GM19372 (cell line): ENCODE data around the gene CLEC7A.
A peak's percentile ranks its signal among the peaks of the same experiment; 100 is the strongest.

ENCODE experiments used
- ATAC-seq: cut with Tn5 transposase; IDR thresholded peaks from one replicate; pipeline ENCODE4 v1.9.1; 2021; ENCODE audit warnings: mild to moderate bottlenecking, low read depth, moderate library complexity; ENCODE audit not compliant: unreplicated experiment

CLEC7A gene

DNA sequence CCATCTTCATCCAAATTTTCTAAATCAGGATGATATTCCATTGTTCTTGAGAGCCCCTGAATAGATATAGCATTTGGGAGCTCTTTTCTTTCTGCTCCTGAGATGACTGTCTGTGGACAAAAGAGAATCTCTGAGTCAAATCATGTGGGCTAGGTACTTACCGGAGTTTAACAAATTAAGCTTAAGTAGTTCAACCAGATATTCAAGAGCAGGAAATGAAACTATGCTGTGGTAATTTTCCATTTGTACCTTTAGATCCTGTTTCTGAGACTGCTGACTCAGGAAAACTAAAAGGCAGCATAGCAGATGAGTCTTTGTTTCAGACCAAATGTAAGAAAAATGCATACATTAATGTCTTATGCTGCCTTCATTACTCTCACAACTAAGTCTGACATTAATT is at the start of gene CLEC7A:
CLEC7A (minus strand) TSS at position 158 of the 400 bp plus-strand sequence; CDS start at position 41, 117 bp downstream.
- ATAC-seq = peak; percentile 94

DNA sequence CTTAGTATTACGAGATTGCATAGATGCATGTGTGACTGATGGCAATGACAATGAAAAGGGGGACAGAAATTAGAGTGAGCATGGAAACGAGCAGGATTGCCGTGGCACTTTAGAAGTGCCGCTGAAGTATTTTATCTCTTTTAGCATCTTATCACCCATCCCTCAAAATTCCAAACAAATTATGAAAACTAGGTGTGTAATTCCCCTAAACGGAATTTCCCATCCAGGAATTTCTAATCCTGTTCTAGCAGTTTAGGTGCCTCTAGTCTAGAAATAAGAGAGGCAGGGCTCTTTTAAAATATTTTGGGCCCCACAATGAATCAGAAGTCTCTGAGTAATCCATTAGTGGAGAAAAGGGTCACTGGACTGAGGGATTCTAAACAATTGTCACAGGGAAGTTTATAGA is 49.8 kb upstream of the CLEC7A start:
- no peak for ATAC-seq

- ATAC-seq = no peak
Measured at GRCh38 chr12:10178821-10179220, 48.8 kb upstream of the CLEC7A start, which contains the start of gene TMEM52B. Gene TMEM52B (plus strand): TSS chr12:10179032. CDS start chr12:10179575, 543 bp downstream.

DNA sequence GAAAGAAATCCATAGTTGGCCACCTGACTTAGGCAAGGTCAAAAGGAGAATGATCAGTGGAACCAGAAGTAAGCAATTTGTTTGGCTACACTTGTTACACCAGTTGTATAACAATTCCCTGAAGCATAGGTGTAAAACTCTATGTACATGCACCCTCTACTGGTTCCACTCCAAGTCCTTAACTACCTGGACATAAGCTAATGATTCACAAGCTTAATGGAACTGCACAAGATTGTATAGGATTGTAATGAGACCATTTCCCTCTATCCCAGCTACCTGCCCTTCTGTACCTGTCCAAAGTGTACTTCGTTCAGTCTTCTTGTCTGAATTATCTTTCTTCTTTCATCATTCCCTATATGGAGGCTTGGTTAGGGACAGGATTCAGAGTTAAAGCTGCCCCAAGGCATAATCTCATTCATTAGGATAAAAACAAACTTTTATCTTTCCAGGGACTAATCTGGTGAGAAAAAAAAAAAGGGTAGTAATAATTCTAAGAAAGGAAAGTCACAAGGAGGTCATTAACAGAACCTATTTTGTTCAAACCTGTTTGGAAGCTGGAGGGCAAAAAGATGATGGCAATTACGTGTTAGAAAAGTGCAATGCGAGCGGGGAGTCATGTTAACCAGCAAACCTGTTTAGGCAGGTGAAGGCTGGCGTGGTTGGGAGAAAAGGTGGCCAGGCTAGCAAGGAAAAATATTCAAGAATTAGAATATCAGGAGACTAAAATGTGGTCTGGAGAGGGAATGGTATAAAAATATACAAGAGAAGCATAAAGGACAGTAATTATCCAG is 46.0 kb upstream of the CLEC7A start:
- ATAC-seq = no peak

DNA sequence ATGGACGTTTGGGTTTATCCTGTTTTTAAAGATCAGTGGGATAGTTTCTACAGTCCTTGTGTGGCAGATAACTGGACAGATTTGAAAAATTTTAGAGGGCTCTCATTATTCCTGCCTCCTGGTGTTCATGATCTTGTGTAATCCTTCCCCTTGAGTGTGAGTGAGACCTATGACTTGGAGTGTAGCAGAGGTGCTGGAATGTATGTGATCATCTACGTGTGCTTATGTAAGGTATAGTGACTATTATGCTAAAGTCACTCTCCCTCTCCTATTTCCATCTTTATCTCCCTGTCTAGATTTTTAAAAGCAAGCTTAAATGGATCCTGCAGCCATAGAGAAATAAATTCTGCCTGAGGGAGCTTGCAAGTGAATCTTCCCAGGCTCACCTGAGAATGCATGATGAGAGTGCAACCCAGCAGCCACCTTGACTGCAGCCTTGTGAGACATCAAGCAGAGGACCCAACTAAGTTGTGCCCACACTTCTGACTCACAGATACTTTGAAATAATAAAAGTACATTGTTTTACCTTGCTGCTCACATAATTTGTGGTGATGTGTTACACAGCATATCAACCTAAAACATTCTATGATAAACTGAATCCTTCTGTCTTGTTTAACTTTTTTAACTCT is 45.1 kb upstream of the CLEC7A start:
- ATAC-seq = no peak

DNA sequence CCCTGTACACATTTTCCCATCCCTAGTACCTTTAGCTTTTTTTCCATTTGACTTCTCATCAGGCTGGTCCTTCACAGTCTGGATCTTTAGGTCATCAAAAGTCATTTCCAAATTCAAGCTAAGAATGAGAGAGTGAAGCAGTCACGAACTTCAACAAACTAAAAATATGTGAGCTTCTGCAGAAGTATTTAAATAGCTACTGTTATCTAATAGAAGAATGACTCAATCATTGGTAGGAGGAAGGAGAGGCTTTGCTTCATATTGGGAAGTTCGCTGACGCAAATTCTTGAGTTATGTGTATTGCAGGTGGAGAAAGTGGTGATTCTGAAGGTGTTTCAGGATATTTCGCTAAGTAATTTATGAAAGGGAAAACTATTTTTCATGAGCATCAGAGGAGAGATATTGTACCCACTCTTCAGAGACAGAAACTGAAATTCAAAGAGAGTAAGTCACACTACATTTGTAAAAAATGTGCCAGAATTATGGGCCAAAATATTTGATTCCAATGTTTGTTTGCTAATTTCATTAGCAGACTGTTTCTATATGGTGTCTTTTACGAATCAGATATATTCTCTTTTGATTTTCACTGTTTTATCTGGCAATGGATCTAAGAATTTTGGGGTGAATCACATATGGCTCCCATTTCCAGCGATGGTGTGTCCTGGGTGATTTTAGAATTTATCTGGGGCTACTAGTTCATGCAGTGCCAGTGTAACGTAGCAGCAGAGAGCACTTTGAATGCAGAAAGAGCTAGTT is 42.2 kb upstream of the CLEC7A start, which contains the start of gene OLR1:
OLR1 (minus strand) TSS at position 160 of the 756 bp plus-strand sequence; CDS start at position 105, 55 bp downstream.
- no peak for ATAC-seq

DNA sequence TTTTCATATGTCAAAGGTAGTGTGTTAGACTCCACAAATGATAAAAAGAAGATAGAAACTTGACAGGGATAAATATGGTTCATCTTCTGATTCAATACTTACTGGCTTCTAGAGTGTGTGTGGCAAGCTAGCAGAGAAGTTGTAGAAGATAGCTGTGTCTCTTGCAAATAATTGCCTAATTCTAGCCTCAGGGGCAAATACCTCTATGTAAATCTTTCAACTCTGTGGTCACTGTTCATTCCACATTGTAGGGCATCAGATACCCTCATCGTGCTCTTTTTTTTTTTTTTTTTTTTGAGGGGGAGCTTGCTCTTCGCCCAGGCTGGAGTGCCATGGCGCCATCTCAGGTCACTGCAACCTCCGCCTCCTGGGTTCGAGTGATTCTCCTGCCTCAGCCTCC is 40.2 kb upstream of the CLEC7A start:
- no peak for ATAC-seq

- ATAC-seq = no peak
Measured at GRCh38 chr12:10169104-10169503, 39.1 kb upstream of the CLEC7A start.

DNA sequence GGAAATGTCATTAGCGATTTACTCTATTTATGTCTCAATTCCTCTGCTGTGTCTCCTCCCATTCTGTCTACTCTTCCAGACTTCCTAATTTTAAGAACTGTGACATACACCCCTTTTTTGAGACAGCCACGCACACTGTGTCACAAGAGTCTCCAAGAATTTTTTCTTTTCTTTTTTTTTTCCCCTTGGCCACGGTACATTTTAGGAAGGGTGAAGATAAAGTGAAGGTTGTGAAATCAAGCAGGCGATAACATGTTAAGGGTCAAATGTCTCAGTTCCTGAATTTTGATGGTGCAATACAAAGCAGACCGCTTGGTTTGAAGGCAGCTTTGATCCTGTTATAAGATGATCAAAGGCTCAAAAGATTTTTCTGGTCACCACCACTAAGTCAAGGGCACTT is 37.6 kb upstream of the CLEC7A start:
- no peak for ATAC-seq

DNA sequence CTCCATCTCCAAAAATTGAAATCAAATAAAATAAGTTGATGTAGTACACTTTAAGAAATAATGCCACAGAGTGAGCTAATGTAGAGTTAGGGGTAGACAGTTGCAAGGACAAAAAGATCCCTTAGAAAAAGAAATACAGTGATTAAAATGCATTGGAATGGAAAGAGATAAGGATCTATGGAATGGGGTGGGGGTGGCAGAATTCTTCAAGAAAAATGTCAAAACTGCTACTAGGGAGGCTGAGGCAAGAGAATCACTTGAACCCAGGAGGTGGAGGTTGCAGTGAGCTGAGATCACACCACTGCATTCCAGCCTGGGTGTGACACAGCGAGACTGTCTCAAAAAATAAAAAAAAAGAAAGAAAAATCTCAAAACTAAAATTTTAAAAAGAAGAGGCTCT is 35.4 kb upstream of the CLEC7A start:
- ATAC-seq = no peak

- ATAC-seq = no peak
Measured at GRCh38 chr12:10163084-10163483, 33.1 kb upstream of the CLEC7A start.

DNA sequence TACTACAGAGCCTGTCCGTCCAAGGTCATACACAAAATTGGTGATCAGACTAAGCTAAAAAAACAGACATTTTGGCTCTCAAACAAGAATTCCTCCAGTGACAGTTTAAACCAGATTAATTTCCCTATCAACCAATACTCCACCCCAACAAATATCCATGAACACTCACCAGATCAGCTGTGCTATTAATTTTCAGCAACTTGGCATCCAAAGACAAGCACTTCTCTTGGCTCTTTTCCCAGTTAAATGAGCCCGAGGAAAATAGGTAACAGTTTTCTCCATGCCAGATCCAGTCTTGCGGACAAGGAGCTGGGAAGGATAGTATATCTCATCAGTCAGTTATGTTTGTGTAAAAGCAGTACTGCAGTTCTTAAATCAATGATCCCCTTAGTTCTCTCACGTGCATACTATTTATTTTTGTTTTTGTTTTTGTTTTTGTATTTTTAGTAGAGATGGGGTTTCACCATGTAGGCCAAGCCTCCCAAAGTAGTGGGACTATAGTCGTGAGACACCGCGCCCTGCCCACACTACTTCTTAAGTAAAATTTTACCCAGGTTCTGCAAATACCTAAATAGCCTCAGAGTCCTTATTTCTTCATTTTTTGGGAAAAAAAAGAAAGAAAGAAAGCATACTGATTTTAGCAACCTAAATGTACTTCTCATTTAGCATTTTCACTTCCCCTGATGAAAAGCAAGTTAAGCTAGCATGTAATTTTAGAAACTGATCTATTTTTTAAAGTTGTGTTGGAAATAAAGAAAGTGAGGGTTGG is 30.8 kb upstream of the CLEC7A start:
- ATAC-seq = no peak

DNA sequence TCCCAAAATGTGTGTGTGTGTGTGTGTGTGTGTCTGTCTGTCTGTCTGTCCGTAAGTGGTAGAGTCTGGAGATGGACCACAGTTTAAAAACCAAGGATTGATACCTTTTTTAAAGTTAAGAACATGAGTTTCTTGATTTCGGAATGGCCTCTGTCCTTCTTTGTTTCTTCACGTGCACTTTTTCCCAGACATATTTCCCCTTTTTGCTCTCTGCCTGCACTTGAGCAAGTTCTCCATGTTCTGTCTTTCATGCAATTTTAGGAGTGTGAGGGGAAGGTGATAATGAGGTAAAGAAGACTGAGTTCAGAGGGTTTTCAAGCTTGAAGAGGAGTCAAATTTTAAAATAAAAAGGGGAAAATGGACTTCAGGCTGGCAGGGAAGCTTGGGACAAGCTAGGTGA is 29.3 kb upstream of the CLEC7A start:
- no peak for ATAC-seq

DNA sequence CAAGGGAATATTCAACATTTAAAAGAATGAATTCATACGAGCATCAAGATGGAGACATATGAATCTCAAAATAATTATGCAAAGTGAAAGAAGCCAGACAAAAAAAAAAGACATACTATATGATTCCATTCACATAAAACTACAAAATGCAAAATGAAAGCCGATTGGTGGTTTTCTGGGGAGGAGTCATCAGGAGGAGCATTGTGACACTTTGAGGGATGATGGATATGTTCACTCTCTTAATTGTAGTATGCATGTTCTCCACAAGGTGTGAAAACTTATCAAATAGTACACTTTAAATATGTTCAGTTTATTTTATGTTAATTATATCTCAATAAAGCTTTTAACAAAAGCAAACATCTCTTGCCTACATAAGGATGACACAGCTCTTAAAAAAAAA is 28.4 kb upstream of the CLEC7A start:
- no peak for ATAC-seq

- no peak for ATAC-seq
Measured at GRCh38 chr12:10155966-10156365, 26.0 kb upstream of the CLEC7A start.

DNA sequence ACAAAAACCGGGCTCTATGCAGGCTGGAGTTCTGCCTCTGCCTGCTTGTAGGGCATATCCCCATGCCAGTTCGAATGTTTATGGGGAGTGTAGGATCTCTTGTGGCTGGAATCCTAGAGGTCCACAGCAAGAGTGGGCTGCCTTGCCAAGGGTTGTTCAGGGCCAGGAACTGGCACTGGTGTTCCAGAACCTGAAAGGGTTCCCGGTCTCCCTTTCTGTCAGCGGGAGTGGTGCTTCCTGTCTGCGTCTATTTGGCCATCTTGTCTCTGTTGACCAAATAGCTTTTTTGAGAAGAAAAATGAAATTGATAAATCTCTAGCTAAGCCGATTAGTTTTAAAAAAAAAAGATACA is 24.1 kb upstream of the CLEC7A start:
- ATAC-seq = no peak

DNA sequence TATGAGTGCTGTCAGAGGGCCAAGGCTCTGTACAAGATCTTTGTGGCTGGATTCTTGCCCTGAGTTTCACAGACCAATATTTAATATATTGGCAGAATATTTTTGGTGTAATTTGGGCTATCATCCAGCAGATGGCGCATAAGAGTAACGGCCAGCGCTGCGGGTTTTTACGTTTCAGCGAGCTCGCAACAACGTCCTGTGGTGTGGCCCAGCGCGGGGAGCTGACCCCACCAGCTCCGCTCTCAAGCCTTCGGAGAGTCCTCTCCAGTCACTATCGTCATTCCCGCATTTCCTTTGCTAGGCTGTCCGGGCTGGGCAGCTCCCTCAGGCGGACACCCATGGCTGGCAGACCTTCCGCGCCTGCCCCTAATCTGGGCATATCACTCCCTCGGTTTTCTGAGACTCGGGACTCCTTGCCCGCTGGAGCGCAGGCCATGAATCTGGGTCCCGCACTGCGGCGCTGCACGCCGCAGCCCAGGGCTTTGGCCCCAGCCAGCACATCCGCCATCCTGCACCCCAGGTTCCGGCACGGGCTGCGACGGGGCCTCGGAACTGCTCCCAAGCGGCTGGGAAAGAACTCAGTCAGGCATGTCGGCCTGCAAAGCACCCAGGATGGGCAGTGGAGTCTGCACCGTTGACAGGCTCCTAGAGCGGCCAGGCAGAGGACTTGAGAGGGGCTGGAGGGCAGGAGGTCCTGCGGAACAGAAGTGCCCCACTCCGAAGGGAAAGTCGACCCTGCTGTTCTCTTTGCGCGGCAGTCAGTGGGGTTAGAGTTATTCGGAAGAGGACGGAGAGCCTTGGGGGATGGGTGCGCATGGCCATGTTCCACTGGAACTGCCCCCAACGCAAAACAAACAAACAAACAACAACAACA is 23.5 kb upstream of the CLEC7A start:
- peak; percentile 52 for ATAC-seq

- ATAC-seq = no peak
Measured at GRCh38 chr12:10151621-10152020, 21.6 kb upstream of the CLEC7A start.

DNA sequence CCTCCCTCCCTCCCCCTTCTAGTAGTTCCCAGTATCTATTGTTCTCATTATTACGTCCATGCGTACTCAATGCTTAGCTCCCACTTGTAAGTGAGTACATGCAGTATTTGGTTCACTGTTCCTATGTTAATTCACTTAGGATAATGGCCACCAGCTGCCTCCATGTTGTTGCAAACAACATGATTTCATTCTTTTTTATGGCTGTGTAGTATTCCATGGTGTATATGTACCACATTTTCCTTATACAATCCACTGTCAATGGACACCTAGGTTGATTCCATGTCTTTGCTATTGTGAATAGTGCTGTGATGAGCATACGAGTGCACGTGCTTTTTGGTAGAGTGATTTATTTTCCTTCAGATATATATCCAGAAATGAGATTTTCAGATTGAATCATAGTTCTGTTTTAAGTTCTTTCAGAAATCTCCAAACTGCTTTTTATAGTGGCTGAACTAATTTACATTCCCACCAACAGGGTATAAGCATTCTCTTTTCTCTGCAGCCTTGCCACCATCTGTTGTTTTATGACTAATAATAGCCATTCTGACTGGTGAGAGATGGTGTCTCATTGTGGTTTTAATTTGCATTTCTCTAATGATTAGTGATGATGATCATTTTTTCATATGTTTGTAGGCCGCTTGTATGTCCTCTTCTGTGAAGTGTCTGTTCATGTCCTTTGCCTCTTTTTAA is 17.9 kb upstream of the CLEC7A start:
- no peak for ATAC-seq
